ENCODE data around the gene DCTN4. TPM values are rescaled to one million over a fixed set of nuclear protein-coding genes. Genes with fewer than 3 reads are reported as not detected.

Gene DCTN4
- total RNA-seq, 1 experiment from 2014 or later, result 43.9 TPM

DNA sequence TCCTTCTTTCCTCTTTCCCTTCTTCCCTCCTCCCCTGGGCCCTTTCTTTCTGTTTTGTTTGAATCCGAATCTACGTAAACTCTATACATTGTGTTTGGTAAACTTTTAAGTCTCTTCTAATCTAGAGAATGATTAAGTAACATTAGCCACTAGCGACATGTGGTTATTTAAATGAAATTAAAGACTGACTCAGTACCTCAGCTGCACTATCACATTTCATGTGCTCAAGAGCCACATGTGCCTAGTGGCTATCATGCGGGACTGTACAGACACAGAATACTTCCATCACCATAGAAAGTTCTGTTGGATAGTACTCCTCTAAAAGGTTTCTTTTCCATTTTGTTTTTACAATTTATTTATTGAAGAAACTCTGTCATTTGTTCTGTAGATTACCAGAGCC lies 29.0 kb downstream of the DCTN4 start (continued):
- TF ChIP-seq CREB1 (CRISPR knock-in tag; IDR thresholded peaks at IDR 0.05), result no peak
- TF ChIP-seq NFYB (CRISPR knock-in tag; conservative IDR thresholded peaks at IDR 0.05; ENCODE audit: low read depth), result no peak

DNA sequence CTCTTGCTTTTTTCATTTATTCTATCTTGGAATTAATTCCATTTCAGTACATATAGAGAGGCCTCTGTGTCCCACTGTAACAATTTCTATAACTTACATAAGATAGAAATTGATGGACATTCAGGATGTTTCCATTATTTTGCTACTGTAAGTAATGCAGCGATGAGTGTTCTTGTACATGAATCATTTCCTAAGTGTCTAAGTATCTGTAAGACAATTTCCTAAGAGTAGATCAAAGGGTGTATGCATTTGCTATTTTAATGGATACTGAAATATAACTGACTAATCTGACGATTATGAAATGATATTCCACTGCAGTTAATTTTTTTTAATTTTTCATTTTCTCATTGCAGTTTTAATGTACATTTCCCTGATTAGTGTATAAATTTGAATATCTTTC lies 35.0 kb downstream of the DCTN4 start:
- Mint-ChIP-seq H3K36me3 (peaks cover 54% of the 10 kb centered on the region), H3K27ac (no peak overlapping the region), H3K4me3 (no peak overlapping the region), H3K27me3 (ENCODE audit: low read depth) (no peaks in the 10 kb centered on the region), H3K9me3 (no peaks in the 10 kb centered on the region), H3K4me1 (no peaks in the 10 kb centered on the region)
- no peak for DNase-seq (ENCODE audit: low spot score)
- no peak for TF ChIP-seq SP1 (CRISPR knock-in tag; conservative IDR thresholded peaks at IDR 0.05)
- TF ChIP-seq SMAD3 (CRISPR knock-in tag; IDR thresholded peaks at IDR 0.05; ENCODE audit: borderline replicate concordance), result no peak
- TF ChIP-seq ZBTB21 (CRISPR knock-in tag; IDR thresholded peaks at IDR 0.05; ENCODE audit: borderline replicate concordance), result no peak
- TF ChIP-seq, protein P1, sequence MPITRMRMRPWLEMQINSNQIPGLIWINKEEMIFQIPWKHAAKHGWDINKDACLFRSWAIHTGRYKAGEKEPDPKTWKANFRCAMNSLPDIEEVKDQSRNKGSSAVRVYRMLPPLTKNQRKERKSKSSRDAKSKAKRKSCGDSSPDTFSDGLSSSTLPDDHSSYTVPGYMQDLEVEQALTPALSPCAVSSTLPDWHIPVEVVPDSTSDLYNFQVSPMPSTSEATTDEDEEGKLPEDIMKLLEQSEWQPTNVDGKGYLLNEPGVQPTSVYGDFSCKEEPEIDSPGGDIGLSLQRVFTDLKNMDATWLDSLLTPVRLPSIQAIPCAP (CRISPR knock-in tag; IDR thresholded peaks at IDR 0.05), result no peak
- TF ChIP-seq NFE2L1 (CRISPR knock-in tag; IDR thresholded peaks at IDR 0.05), result no peak
- no peak for TF ChIP-seq ZNF396 (CRISPR knock-in tag; IDR thresholded peaks at IDR 0.05; ENCODE audit: borderline replicate concordance)
- TF ChIP-seq, protein P2, sequence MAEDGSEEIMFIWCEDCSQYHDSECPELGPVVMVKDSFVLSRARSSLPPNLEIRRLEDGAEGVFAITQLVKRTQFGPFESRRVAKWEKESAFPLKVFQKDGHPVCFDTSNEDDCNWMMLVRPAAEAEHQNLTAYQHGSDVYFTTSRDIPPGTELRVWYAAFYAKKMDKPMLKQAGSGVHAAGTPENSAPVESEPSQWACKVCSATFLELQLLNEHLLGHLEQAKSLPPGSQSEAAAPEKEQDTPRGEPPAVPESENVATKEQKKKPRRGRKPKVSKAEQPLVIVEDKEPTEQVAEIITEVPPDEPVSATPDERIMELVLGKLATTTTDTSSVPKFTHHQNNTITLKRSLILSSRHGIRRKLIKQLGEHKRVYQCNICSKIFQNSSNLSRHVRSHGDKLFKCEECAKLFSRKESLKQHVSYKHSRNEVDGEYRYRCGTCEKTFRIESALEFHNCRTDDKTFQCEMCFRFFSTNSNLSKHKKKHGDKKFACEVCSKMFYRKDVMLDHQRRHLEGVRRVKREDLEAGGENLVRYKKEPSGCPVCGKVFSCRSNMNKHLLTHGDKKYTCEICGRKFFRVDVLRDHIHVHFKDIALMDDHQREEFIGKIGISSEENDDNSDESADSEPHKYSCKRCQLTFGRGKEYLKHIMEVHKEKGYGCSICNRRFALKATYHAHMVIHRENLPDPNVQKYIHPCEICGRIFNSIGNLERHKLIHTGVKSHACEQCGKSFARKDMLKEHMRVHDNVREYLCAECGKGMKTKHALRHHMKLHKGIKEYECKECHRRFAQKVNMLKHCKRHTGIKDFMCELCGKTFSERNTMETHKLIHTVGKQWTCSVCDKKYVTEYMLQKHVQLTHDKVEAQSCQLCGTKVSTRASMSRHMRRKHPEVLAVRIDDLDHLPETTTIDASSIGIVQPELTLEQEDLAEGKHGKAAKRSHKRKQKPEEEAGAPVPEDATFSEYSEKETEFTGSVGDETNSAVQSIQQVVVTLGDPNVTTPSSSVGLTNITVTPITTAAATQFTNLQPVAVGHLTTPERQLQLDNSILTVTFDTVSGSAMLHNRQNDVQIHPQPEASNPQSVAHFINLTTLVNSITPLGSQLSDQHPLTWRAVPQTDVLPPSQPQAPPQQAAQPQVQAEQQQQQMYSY (CRISPR knock-in tag; IDR thresholded peaks at IDR 0.05), result no peak
- no peak for TF ChIP-seq FOXK1 (CRISPR knock-in tag; IDR thresholded peaks at IDR 0.05)
- TF ChIP-seq TEAD4 (CRISPR knock-in tag; IDR thresholded peaks at IDR 0.05), result no peak
- TF ChIP-seq CREB1 (CRISPR knock-in tag; IDR thresholded peaks at IDR 0.05), result no peak
- TF ChIP-seq, protein P3, sequence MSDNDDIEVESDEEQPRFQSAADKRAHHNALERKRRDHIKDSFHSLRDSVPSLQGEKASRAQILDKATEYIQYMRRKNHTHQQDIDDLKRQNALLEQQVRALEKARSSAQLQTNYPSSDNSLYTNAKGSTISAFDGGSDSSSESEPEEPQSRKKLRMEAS (CRISPR knock-in tag; IDR thresholded peaks at IDR 0.05), result no peak
- no peak for TF ChIP-seq ELF4 (CRISPR knock-in tag; IDR thresholded peaks at IDR 0.05; ENCODE audit: low read depth)
- ChIA-PET POLR2A (no interaction called here), CTCF (no interaction called here)
- no peak for ATAC-seq

DNA sequence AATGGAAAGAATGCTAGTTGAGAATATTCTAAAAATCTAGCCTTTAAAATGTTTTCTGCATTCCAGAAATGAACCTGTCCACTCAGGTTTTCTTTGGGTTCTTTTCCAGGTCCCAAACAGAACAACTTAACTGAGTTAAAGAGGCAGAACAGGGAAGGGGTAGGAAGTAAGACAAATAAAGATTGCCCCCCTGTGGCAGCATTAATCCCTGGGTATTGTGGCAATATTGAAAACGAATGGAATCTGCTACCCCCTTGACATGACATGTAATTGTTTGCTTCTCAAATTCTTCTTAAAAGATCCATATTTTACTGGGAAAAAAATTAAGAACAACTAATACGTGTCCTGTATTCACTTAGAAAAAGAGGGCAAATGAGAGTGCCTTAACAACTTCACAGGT lies 48.7 kb downstream of the DCTN4 start:
- TF ChIP-seq ZNF416 (CRISPR knock-in tag; IDR thresholded peaks at IDR 0.05) (no peak), ZNF396 (CRISPR knock-in tag; IDR thresholded peaks at IDR 0.05; ENCODE audit: borderline replicate concordance) (no peak), GTF2I (CRISPR knock-in tag; conservative IDR thresholded peaks at IDR 0.05) (no peak), ESRRA (CRISPR knock-in tag; IDR thresholded peaks at IDR 0.05; ENCODE audit: borderline replicate concordance) (no peak), ZBTB21 (CRISPR knock-in tag; IDR thresholded peaks at IDR 0.05; ENCODE audit: borderline replicate concordance) (no peak), CREM (CRISPR knock-in tag; IDR thresholded peaks at IDR 0.05) (no peak), FOXK1 (CRISPR knock-in tag; IDR thresholded peaks at IDR 0.05) (no peak), MYBL2 (CRISPR knock-in tag; IDR thresholded peaks at IDR 0.05) (no peak), ZNF219 (CRISPR knock-in tag; IDR thresholded peaks at IDR 0.05; ENCODE audit: borderline replicate concordance) (no peak)
- TF ChIP-seq, protein P1 (CRISPR knock-in tag; IDR thresholded peaks at IDR 0.05), result no peak
- TF ChIP-seq, protein P4, sequence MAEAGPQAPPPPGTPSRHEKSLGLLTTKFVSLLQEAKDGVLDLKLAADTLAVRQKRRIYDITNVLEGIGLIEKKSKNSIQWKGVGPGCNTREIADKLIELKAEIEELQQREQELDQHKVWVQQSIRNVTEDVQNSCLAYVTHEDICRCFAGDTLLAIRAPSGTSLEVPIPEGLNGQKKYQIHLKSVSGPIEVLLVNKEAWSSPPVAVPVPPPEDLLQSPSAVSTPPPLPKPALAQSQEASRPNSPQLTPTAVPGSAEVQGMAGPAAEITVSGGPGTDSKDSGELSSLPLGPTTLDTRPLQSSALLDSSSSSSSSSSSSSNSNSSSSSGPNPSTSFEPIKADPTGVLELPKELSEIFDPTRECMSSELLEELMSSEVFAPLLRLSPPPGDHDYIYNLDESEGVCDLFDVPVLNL (CRISPR knock-in tag; IDR thresholded peaks at IDR 0.05; ENCODE audit: borderline replicate concordance, low read depth), result no peak
- TF ChIP-seq, protein P5, sequence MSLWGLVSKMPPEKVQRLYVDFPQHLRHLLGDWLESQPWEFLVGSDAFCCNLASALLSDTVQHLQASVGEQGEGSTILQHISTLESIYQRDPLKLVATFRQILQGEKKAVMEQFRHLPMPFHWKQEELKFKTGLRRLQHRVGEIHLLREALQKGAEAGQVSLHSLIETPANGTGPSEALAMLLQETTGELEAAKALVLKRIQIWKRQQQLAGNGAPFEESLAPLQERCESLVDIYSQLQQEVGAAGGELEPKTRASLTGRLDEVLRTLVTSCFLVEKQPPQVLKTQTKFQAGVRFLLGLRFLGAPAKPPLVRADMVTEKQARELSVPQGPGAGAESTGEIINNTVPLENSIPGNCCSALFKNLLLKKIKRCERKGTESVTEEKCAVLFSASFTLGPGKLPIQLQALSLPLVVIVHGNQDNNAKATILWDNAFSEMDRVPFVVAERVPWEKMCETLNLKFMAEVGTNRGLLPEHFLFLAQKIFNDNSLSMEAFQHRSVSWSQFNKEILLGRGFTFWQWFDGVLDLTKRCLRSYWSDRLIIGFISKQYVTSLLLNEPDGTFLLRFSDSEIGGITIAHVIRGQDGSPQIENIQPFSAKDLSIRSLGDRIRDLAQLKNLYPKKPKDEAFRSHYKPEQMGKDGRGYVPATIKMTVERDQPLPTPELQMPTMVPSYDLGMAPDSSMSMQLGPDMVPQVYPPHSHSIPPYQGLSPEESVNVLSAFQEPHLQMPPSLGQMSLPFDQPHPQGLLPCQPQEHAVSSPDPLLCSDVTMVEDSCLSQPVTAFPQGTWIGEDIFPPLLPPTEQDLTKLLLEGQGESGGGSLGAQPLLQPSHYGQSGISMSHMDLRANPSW (CRISPR knock-in tag; conservative IDR thresholded peaks at IDR 0.05; ENCODE audit: low read depth), result no peak
- TF ChIP-seq, protein P6, sequence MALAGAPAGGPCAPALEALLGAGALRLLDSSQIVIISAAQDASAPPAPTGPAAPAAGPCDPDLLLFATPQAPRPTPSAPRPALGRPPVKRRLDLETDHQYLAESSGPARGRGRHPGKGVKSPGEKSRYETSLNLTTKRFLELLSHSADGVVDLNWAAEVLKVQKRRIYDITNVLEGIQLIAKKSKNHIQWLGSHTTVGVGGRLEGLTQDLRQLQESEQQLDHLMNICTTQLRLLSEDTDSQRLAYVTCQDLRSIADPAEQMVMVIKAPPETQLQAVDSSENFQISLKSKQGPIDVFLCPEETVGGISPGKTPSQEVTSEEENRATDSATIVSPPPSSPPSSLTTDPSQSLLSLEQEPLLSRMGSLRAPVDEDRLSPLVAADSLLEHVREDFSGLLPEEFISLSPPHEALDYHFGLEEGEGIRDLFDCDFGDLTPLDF (CRISPR knock-in tag; IDR thresholded peaks at IDR 0.05), result no peak
- Mint-ChIP-seq H3K9me3 (no peaks in the 10 kb centered on the region), H3K27ac (no peak overlapping the region), H3K27me3 (ENCODE audit: low read depth) (no peaks in the 10 kb centered on the region; the same call in 1 of the 2 replicates), H3K4me1 (0 out of 2 replicates have a peak, but pooled peaks cover 4% of the 10 kb centered on the region), H3K4me3 (no peak overlapping the region), H3K36me3 (peaks cover 13% of the 10 kb centered on the region)
- POLR2A ChIA-PET, result no interaction called here
- no peak for DNase-seq (ENCODE audit: low spot score)
- no peak for ATAC-seq
- CTCF ChIA-PET, result interaction anchor here (2.0 kb wide), 1 partner anchor 9 kb away, joined by 8 read pairs; the partner anchor contains the start of gene RBM22

Measured in WTC11 (cell line).